HG02885 (cell line): ENCODE measurements around the gene EXTL2.
"Not testable (repeated sequence)": the region's sequence is repeated elsewhere in the genome, so short reads cannot be mapped to it uniquely, and the experiment has no call there.

Experiments used
- ATAC-seq: cut with Tn5 transposase; IDR thresholded peaks from one replicate; pipeline ENCODE4 v1.9.1; 2021; ENCODE audit warnings: mild to moderate bottlenecking; ENCODE audit not compliant: unreplicated experiment, poor library complexity

Gene EXTL2

GRCh38 chr1:100904528-100904927 is 9.9 kb upstream of the EXTL2 start:
- ATAC-seq, result no peak

GRCh38 chr1:100903777-100904176 is 9.1 kb upstream of the EXTL2 start:
- no peak for ATAC-seq

GRCh38 chr1:100902365-100902764 is 7.7 kb upstream of the EXTL2 start:
- ATAC-seq, result no peak

GRCh38 chr1:100896481-100896982 is 1.9 kb upstream of the EXTL2 start:
- peak; percentile 42 for ATAC-seq

- peak; percentile 80 for ATAC-seq
Measured at GRCh38 chr1:100895540-100896480, 1.2 kb upstream of the EXTL2 start, which contains the start of gene SLC30A7. SLC30A7 (plus strand) TSS chr1:100896090; CDS start chr1:100896263, 173 bp downstream.

GRCh38 chr1:100893718-100894117 is 924 bp downstream of the EXTL2 start:
- no peak for ATAC-seq

- no peak for ATAC-seq
Measured at GRCh38 chr1:100892554-100892953, 2.1 kb downstream of the EXTL2 start.

GRCh38 chr1:100891380-100891779 is 3.3 kb downstream of the EXTL2 start:
- no peak for ATAC-seq

- ATAC-seq, result not testable (repeated sequence)
Measured at GRCh38 chr1:100889869-100890482, 4.7 kb downstream of the EXTL2 start.

GRCh38 chr1:100889007-100889406 is 5.6 kb downstream of the EXTL2 start:
- not testable (repeated sequence) for ATAC-seq

GRCh38 chr1:100883963-100884362 is 10.7 kb downstream of the EXTL2 start:
- ATAC-seq, result no peak

GRCh38 chr1:100882698-100883097 is 11.9 kb downstream of the EXTL2 start:
- ATAC-seq, result no peak

GRCh38 chr1:100881687-100882086 is 13.0 kb downstream of the EXTL2 start:
- ATAC-seq, result no peak

GRCh38 chr1:100879422-100879821 is 15.2 kb downstream of the EXTL2 start:
- ATAC-seq, result no peak

GRCh38 chr1:100876291-100876690 is 18.4 kb downstream of the EXTL2 start:
- no peak for ATAC-seq

GRCh38 chr1:100875228-100875627 is 19.4 kb downstream of the EXTL2 start:
- no peak for ATAC-seq

- ATAC-seq, result no peak
Measured at GRCh38 chr1:100874433-100874832, 20.2 kb downstream of the EXTL2 start.

- peak; percentile 62 for ATAC-seq
Measured at GRCh38 chr1:100869996-100870395, 24.6 kb downstream of the EXTL2 start.

GRCh38 chr1:100868364-100868995 is 26.2 kb downstream of the EXTL2 start:
- no peak for ATAC-seq

- no peak for ATAC-seq
Measured at GRCh38 chr1:100866901-100867206, 27.8 kb downstream of the EXTL2 start.
